OCI-M1 (cell line): ENCODE results near the gene USP24.
A peak's percentile ranks its signal among the peaks of the same experiment; 100 is the strongest.
"Not testable (repeated sequence)": the region's sequence is repeated elsewhere in the genome, so short reads cannot be mapped to it uniquely, and the experiment has no call there.

Experiments
- DNase-seq: peaks from one replicate; lab custom pipeline; 2025; lab: John Stamatoyannopoulos, UW

The USP24 gene

DNA sequence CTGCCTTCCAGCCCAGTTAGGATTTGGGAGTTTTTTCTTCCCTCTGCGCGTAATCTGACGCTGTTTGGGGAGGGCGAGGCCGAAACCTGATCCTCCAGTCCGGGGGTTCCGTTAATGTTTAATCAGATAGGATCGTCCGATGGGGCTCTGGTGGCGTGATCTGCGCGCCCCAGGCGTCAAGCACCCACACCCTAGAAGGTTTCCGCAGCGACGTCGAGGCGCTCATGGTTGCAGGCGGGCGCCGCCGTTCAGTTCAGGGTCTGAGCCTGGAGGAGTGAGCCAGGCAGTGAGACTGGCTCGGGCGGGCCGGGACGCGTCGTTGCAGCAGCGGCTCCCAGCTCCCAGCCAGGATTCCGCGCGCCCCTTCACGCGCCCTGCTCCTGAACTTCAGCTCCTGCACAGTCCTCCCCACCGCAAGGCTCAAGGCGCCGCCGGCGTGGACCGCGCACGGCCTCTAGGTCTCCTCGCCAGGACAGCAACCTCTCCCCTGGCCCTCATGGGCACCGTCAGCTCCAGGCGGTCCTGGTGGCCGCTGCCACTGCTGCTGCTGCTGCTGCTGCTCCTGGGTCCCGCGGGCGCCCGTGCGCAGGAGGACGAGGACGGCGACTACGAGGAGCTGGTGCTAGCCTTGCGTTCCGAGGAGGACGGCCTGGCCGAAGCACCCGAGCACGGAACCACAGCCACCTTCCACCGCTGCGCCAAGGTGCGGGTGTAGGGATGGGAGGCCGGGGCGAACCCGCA lies 175.7 kb downstream of the USP24 start, which contains the start of gene PCSK9:
Gene PCSK9, plus strand, starts transcription at position 207 of the 741 bp plus-strand sequence. Its CDS starts 290 bp downstream, at position 497.
- DNase-seq: peak; percentile 71

GRCh38 chr1:55038974-55039341 lies 176.2 kb downstream of the USP24 start:
- DNase-seq: no peak

DNA sequence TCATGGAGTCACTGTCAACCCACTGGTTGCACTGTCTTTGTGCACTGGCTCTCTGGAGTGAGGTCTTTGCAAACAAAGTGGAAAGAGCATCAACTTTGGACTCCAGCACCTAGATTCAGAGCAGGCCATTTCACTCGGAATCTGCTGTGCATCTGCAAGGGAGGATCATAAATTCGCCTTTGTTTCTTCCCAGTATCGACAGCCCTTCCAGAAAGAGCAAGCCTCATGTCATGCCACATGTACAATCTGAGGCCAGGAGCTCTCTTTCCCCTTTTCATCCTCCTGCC lies 176.7 kb downstream of the USP24 start:
- no peak for DNase-seq

GRCh38 chr1:55037733-55038551 lies 177.2 kb downstream of the USP24 start:
- no peak for DNase-seq

DNA sequence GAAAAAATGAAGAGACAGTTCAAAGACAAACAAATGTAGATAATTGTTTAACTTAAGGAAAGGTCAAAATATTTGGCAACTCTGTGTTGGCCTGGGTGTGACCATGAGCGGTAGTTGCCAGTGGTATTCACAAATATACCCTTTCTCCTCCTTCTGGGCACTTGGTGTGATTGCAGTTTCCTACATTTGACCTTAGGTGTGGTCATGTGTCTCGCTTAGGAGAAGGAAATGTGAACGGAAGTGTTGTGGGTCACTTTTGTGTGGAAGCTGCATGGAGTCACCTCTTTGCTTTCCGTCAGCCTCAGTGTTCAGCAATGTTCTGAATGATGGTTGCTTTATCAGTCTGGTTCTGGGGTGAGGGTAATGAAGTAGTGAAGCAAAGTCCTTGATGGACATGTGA lies 179.3 kb downstream of the USP24 start:
- peak; percentile 35 for DNase-seq

DNA sequence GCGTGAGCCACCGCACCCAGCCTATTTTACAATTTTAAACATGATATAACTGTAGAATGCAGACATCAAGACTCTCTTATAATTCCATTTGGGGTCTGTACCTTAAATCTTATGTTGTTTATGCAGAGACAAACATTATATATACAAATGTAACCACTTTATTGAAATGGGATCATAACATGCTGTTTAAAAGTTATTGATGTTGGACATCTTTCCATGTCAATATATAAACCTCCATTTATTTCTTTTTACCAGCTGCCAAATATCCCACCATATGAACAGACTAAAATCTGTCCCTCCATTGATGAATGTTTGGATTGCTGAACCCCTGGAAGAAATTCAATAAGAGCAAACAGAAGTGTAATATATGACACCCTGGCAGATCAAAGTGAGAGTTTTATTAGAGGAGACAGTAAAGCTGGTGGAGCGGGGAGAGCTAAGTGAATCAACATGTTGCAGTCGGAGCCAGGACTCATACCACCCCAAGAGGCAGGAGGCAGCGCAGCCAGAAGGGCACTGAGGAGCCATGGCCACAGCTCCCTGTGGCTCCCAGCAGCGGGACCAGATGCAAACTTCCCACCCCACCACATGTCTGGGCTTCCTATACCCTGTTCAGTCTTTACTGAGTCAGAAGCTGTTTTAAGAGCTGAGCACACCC lies 180.6 kb downstream of the USP24 start:
- DNase-seq: no peak

DNA sequence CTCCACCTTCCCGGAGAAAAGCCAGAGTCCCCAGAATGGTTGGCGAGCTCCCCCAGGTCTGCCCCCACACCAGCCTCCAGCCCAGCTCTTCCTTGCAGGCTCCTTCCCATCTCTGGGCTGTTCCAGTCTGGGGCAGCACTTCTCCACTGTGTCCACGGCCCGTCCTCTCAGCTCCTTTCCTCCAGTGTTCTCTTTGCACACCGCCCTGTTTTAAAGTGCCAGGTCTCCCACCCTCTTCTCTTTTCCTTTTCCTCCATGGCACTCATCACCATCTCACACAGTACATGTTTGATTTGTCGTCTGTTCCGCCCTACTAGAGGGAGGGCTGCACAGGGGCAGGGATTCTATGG lies 181.9 kb downstream of the USP24 start:
- DNase-seq: no peak

- not testable (repeated sequence) for DNase-seq
Observed at GRCh38 chr1:55031098-55031497, 184.1 kb downstream of the USP24 start.

- not testable (repeated sequence) for DNase-seq
Observed at GRCh38 chr1:55026682-55027081, 188.5 kb downstream of the USP24 start.

GRCh38 chr1:55024163-55024562 lies 191.0 kb downstream of the USP24 start:
- DNase-seq: not testable (repeated sequence)

- peak; percentile 83 for DNase-seq
Observed at GRCh38 chr1:55021942-55022546, 193.1 kb downstream of the USP24 start.

DNA sequence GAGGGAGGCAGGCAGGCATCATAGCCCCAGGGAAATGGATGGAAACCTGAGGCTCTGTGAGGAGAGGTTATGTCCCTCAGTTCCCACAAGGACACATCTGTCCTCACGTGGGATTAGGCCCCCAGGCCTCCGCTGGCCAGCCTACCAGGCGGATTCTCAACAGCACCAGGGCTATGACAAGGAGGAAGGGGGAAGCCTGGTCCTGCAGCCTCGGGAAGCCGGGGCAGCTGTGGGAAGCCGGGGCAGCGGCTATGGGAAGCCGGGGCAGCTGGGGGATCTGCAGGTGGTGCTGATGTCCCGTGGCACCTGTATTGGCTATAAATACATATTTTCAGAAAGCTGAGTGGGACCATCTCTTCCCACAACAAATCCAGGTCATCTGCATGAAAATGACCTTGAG lies 196.8 kb downstream of the USP24 start:
- no peak for DNase-seq
